ENCODE data around the gene CD80.

CD80 gene

GRCh38 chr3:119492128-119492527, 67.3 kb downstream of the CD80 start:
- no peak for DNase-seq

GRCh38 chr3:119490153-119490552, 69.3 kb downstream of the CD80 start:
- DNase-seq, result no peak

GRCh38 chr3:119485563-119485962, 73.9 kb downstream of the CD80 start:
- DNase-seq, result no peak

- peak in 1 of 2 donors; percentile 42 for DNase-seq
Measured at GRCh38 chr3:119483101-119483500, 76.3 kb downstream of the CD80 start.

GRCh38 chr3:119481079-119481478, 78.3 kb downstream of the CD80 start:
- no peak for DNase-seq

Data from inflammatory macrophage treated with lipopolysaccharide for 1 hour (primary cell).